DMS79 (cell line): ENCODE data around the gene ABCC11.

Source experiments
- DNase-seq: peaks from one replicate; lab custom pipeline; 2025; lab: John Stamatoyannopoulos, UW

ABCC11 gene

GRCh38 chr16:48247311-48247710, at the start of gene ABCC11:
Gene ABCC11 (minus strand): TSS chr16:48247539. CDS start chr16:48231921, 15,618 bp downstream.
- no peak for DNase-seq

DNA sequence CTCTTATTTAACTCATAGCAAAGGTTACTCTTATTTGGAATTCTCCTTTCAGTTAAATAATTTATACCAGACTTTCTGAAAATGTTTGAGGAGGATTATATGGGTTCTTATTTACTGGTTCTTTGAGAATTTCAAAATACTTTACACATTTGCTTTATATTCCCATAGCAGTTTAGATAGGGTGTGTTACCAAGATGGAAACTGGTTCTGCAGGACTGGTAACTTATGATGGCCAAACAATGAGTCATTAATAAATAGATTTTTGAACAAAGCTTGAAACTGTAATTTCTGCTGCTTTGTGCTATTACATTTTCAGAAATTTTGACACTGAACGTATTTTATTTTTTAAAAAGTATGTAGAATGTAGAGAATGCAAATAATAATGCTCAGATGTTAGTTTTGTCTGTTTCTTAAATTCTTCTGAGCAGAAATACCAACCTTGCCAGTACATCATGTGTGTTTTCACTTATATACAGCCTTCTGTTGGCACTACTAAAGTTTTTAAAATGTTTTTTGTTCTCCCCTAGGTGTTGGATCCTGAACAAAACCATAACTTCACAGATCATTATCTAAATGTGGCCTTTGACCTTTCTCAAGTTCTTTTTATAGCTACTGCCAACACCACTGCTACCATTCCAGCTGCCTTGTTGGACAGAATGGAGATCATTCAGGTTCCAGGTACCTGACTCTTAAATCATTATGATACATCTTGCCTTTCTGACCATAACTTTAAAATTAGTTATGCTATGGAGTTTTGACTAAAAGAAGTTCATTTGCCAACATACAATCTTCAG, 48.3 kb upstream of the ABCC11 start:
- no peak for DNase-seq

DNA sequence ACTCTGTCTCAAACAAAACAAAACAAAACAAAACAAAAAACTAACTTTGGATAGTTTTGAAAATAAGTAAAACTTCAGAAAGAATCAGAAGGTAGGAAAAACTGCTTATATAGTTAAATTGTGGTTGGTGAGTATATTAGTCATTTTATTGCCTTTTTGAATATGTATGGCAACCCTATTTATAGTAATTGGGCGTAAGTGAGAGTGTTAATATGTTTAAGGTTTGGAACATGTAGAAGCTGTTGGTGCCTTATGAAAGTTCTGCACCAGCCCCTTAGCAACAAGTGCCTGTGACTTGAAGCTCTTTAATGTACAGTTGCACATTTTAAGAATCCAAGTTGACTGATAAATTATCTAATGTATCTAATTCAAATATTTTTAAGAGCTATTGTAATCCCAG, 47.4 kb upstream of the ABCC11 start:
- no peak for DNase-seq

- no peak for DNase-seq
Observed at GRCh38 chr16:48292452-48292851, 45.1 kb upstream of the ABCC11 start.

- no peak for DNase-seq
Observed at GRCh38 chr16:48291754-48292153, 44.4 kb upstream of the ABCC11 start.

GRCh38 chr16:48291303-48291702, 44.0 kb upstream of the ABCC11 start:
- DNase-seq: no peak

DNA sequence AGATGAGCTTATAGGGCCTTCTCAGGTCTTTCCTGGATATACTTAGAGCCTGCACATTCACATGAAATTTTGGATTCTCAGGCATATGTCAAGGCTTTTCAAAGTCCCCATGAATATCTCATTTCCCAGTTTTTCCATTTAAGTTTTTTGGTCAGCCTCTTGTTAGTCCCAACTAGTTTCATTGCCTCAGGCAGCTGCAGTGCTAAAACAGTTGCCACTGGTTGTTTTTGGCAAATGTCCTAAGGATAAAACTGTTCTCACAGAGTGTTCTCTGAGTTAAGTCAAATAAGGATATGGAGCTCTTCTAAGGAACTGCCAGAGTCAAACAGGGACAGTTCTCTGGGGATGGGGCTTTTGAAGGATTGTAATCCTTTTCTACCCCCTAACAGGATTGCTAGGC, 39.9 kb upstream of the ABCC11 start:
- DNase-seq: no peak

DNA sequence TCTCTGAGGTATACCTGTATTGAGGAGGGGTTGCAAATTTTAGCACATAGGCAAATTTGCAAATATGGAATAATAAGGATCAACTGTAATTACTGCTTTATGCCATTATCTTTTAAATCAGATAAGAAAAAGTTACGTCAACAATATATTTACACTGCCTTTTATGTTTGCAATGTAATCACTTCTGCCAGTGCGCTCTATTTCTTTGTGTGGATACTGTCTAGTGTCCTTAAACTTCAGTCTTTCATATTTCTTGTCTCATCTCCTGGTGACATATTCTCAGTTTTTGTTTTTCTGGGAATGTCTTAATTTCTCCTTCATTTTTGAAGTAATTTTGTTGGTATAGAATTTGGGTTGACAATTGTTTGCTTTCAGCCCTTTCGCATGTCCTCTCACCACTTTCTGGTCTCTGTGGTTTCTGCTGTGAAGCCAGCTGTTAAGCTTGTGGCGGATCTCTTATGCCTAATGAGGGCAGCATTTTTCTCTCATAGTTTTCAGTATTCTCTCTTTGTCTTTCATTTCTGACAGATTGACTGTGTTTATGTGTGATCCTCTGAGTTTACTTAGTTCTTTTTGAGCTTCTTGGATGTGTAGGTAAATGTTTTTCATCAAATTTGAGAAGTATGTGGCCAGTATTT, 37.6 kb upstream of the ABCC11 start:
- DNase-seq: no peak

- DNase-seq: no peak
Observed at GRCh38 chr16:48282636-48283263, 35.4 kb upstream of the ABCC11 start.

- no peak for DNase-seq
Observed at GRCh38 chr16:48280546-48280945, 33.2 kb upstream of the ABCC11 start.

DNA sequence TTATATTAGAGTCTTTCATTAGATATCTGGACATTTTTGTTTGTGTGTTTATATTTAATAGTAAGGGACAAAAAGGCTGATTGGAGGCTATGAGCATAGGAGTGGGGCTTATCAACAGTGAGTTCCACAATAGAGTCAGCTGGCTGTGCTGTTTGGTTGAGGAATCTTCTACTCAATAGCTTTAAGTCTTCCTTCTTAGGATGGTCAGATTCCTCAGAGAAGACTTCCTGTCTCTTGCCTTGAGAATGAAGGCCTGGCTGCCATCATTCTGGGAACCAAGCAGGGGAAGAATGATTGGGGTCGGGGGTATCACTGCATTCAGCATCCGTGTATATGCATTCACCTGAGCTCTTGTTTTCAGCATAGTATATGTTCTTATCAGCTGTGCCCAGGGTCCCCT, 31.9 kb upstream of the ABCC11 start:
- no peak for DNase-seq

- DNase-seq: no peak
Observed at GRCh38 chr16:48277158-48277557, 29.8 kb upstream of the ABCC11 start.

GRCh38 chr16:48276102-48276501, 28.8 kb upstream of the ABCC11 start:
- no peak for DNase-seq

GRCh38 chr16:48274476-48274875, 27.1 kb upstream of the ABCC11 start:
- no peak for DNase-seq

DNA sequence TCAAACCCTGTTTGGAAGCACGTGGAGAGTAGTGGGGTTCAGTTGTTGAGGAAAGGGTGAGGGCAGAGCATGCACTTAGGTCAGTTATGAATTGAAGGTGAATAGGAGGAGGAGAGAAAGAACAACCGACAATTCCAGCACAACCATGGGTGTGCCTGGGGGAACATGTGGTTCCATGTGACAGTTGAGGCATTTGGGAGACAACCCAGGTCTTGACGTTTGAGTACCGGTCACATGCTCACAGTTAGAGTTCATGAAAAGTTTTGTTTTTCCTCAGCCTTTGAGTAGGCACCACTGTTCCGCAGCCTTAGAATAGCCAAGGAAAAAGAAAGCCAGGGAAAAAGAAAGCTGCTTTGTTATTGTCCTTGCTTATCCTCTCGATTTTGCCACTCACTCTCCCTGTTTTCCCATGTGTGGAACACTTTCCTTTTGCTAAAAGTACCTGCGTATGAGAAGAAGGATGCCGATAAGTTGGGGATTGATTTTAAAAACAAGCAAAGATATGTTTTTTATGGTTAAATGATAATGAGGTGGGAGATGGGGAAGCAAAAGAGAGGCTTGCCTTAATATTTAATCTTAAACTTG, 25.6 kb upstream of the ABCC11 start:
- DNase-seq: no peak

- DNase-seq: no peak
Observed at GRCh38 chr16:48271728-48272127, 24.4 kb upstream of the ABCC11 start.

- no peak for DNase-seq
Observed at GRCh38 chr16:48269011-48269410, 21.7 kb upstream of the ABCC11 start.

DNA sequence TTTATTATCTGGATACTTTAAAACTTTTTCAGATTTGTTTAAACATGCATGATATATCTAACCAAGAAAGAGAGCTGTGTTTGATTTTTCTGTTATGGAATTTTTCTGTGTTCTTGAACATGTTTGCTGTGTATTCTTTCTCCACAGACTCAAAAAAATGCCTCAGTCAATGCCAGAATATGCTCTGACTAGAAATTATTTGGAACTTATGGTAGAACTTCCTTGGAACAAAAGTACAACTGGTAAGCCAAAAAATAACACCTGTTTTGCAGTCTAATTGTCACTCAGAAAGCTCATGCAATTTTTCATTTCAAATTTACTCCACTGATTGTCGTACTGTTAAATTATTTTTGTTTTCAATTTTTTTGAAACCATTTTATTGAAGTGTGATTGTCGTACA, 15.3 kb upstream of the ABCC11 start:
- no peak for DNase-seq

- DNase-seq: no peak
Observed at GRCh38 chr16:48261569-48261968, 14.2 kb upstream of the ABCC11 start.

GRCh38 chr16:48256579-48257177, 9.3 kb upstream of the ABCC11 start:
- DNase-seq: no peak

DNA sequence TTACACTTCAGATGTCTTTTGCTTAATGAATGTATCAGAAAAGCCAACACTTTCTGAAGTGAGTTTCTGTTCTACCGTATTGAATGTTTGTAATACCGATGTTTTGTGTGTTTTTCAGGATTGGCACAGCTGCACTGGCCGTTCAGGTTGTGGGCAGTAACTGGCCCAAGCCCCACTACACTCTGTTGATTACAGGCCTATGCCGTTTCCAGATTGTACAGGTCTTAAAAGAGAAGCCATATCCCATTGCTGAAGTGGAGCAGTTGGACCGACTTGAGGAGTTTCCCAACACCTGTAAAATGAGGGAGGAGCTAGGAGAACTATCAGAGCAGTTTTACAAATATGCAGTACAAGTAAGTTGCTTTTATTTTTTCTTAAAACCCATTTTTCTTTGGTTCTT, 4.7 kb upstream of the ABCC11 start:
- no peak for DNase-seq

- DNase-seq: no peak
Observed at GRCh38 chr16:48250520-48251278, 3.4 kb upstream of the ABCC11 start.
